Measurements from ENCODE around the gene LMTK2.

Gene LMTK2

GRCh38 chr7:98106647-98107312 is at the start of gene LMTK2:
LMTK2 (plus strand) TSS chr7:98106862; CDS start chr7:98107178, 316 bp downstream.
- TF ChIP-seq GATA2 (IDR thresholded peaks at IDR 0.05; ENCODE audit: low read depth, low read length) = no peak
- TF ChIP-seq GATA3 (IDR thresholded peaks at IDR 0.05; ENCODE audit: low read depth, low read length) = no peak

- TF ChIP-seq GATA2 (IDR thresholded peaks at IDR 0.05; ENCODE audit: low read depth, low read length) (no peak), GATA3 (IDR thresholded peaks at IDR 0.05; ENCODE audit: low read depth, low read length) (no peak)
Observed at GRCh38 chr7:98057157-98057556, 49.5 kb upstream of the LMTK2 start.

- TF ChIP-seq GATA3 (IDR thresholded peaks at IDR 0.05; ENCODE audit: low read depth, low read length) = no peak
- no peak for TF ChIP-seq GATA2 (IDR thresholded peaks at IDR 0.05; ENCODE audit: low read depth, low read length)
Observed at GRCh38 chr7:98058186-98058585, 48.5 kb upstream of the LMTK2 start.

- TF ChIP-seq GATA2 (IDR thresholded peaks at IDR 0.05; ENCODE audit: low read depth, low read length) (no peak), GATA3 (IDR thresholded peaks at IDR 0.05; ENCODE audit: low read depth, low read length) (no peak)
Observed at GRCh38 chr7:98064233-98064632, 42.4 kb upstream of the LMTK2 start.

- TF ChIP-seq GATA2 (IDR thresholded peaks at IDR 0.05; ENCODE audit: low read depth, low read length) (no peak), GATA3 (IDR thresholded peaks at IDR 0.05; ENCODE audit: low read depth, low read length) (no peak)
Observed at GRCh38 chr7:98066208-98066607, 40.5 kb upstream of the LMTK2 start.

GRCh38 chr7:98066934-98067507 is 39.6 kb upstream of the LMTK2 start:
- no peak for TF ChIP-seq GATA3 (IDR thresholded peaks at IDR 0.05; ENCODE audit: low read depth, low read length)
- TF ChIP-seq GATA2 (IDR thresholded peaks at IDR 0.05; ENCODE audit: low read depth, low read length) = no peak

- TF ChIP-seq GATA2 (IDR thresholded peaks at IDR 0.05; ENCODE audit: low read depth, low read length) (no peak), GATA3 (IDR thresholded peaks at IDR 0.05; ENCODE audit: low read depth, low read length) (no peak)
Observed at GRCh38 chr7:98073047-98073446, 33.6 kb upstream of the LMTK2 start.

- TF ChIP-seq GATA2 (IDR thresholded peaks at IDR 0.05; ENCODE audit: low read depth, low read length) = no peak
- TF ChIP-seq GATA3 (IDR thresholded peaks at IDR 0.05; ENCODE audit: low read depth, low read length) = no peak
Observed at GRCh38 chr7:98075801-98076200, 30.9 kb upstream of the LMTK2 start.

- TF ChIP-seq GATA3 (IDR thresholded peaks at IDR 0.05; ENCODE audit: low read depth, low read length) = no peak
- no peak for TF ChIP-seq GATA2 (IDR thresholded peaks at IDR 0.05; ENCODE audit: low read depth, low read length)
Observed at GRCh38 chr7:98077762-98078161, 28.9 kb upstream of the LMTK2 start.

GRCh38 chr7:98078197-98078870 is 28.3 kb upstream of the LMTK2 start:
- TF ChIP-seq GATA2 (IDR thresholded peaks at IDR 0.05; ENCODE audit: low read depth, low read length) = no peak
- TF ChIP-seq GATA3 (IDR thresholded peaks at IDR 0.05; ENCODE audit: low read depth, low read length) = no peak

- TF ChIP-seq GATA2 (IDR thresholded peaks at IDR 0.05; ENCODE audit: low read depth, low read length) (no peak), GATA3 (IDR thresholded peaks at IDR 0.05; ENCODE audit: low read depth, low read length) (no peak)
Observed at GRCh38 chr7:98079891-98080648, 26.6 kb upstream of the LMTK2 start.

GRCh38 chr7:98081319-98081718 is 25.3 kb upstream of the LMTK2 start:
- TF ChIP-seq GATA3 (IDR thresholded peaks at IDR 0.05; ENCODE audit: low read depth, low read length) (no peak), GATA2 (IDR thresholded peaks at IDR 0.05; ENCODE audit: low read depth, low read length) (no peak)

GRCh38 chr7:98084631-98085030 is 22.0 kb upstream of the LMTK2 start:
- TF ChIP-seq GATA3 (IDR thresholded peaks at IDR 0.05; ENCODE audit: low read depth, low read length) (no peak), GATA2 (IDR thresholded peaks at IDR 0.05; ENCODE audit: low read depth, low read length) (no peak)

GRCh38 chr7:98085674-98086073 is 21.0 kb upstream of the LMTK2 start:
- TF ChIP-seq GATA3 (IDR thresholded peaks at IDR 0.05; ENCODE audit: low read depth, low read length) (no peak), GATA2 (IDR thresholded peaks at IDR 0.05; ENCODE audit: low read depth, low read length) (no peak)

Measured in SH-SY5Y (cell line).